ENCODE results near the gene S1PR2. TPM values are rescaled to one million over a fixed set of nuclear protein-coding genes. Genes with fewer than 3 reads are reported as not detected.
A peak's percentile ranks its signal among the peaks of the same experiment; 100 is the strongest.

S1PR2 gene, protein sequence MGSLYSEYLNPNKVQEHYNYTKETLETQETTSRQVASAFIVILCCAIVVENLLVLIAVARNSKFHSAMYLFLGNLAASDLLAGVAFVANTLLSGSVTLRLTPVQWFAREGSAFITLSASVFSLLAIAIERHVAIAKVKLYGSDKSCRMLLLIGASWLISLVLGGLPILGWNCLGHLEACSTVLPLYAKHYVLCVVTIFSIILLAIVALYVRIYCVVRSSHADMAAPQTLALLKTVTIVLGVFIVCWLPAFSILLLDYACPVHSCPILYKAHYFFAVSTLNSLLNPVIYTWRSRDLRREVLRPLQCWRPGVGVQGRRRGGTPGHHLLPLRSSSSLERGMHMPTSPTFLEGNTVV
- total RNA-seq: 10 to 100 TPM; 15.1 to 16.8 (median 15.9) TPM

DNA sequence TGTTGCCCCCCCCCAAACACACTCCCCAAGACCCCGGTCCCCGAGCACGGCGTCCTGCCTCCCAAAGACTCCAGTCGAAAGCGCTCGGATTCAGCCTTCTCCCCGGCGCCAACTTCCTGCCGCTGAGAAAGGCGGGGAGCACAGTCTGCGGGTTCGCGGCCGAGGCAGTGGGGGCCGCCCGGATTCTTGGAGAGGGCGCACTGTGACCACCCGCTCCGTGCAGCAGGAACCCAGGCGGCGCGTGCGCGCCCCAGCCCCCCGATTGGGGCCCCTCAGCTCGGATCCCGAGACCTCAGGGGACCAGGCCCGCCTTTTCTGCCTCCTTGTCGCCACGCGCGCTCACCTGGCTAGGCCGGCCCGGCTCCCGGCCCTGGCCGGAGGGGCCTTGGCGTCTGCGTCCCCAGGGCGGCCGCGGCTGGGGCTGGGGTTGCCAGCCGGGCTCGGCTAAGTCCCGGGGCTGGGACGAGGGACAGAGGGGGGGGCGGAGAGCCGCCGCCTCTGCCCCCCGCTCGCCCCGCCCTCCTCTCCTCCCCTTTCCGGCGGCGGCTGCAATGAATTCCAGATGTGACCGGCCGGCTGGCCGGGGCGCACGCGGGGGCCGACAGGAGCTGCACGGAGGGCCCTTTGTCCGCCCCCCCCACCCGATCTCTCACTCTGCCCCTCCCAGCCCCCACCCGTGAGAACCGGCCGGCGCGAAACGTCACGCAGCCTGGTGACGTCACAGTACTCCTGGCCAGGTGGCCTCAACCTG lies at the start of gene S1PR2:
S1PR2 (minus strand) TSS at position 471 of the 751 bp plus-strand sequence. CDS start 6,426 bp downstream, outside the sequence.
- peak; percentile 34 for ATAC-seq (ENCODE audit: low FRiP score)

DNA sequence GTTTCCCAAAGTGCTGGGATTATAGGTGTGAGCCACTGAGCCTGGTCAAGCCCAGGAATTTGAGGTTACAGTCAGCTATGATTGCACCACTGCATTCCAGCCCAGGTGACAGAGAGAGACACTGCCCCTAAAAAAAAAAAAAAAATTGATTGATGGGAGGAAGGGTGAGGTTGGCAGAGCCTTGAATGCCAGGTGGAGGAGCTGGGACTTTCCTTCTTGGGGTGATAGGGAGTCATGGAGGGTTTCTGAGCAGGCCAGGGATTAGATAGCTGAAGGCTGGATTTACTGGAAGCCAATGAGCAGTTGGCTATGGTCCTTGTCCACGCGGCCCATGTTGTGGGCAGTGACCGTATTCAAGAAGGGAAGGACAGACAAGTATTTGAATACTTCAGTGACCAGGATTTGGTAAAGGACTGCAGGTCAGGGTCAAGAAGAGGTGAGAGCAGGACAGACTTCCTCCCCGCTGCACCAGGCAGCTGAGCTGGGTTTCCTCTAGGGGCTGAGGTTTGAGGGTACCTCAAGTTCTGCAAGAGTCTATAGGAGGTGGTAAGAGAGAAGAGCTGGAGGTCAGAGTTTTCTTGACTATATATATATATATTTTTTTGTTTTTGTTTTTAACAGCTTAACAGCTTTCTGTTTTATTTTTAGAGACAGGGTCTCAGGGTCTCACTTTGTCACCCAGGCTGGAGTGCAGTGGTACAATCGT lies 48.8 kb upstream of the S1PR2 start:
- ATAC-seq (ENCODE audit: low FRiP score) (no peak), DNase-seq (ENCODE audit: low spot score) (no peak)
- TF ChIP-seq, protein P1, sequence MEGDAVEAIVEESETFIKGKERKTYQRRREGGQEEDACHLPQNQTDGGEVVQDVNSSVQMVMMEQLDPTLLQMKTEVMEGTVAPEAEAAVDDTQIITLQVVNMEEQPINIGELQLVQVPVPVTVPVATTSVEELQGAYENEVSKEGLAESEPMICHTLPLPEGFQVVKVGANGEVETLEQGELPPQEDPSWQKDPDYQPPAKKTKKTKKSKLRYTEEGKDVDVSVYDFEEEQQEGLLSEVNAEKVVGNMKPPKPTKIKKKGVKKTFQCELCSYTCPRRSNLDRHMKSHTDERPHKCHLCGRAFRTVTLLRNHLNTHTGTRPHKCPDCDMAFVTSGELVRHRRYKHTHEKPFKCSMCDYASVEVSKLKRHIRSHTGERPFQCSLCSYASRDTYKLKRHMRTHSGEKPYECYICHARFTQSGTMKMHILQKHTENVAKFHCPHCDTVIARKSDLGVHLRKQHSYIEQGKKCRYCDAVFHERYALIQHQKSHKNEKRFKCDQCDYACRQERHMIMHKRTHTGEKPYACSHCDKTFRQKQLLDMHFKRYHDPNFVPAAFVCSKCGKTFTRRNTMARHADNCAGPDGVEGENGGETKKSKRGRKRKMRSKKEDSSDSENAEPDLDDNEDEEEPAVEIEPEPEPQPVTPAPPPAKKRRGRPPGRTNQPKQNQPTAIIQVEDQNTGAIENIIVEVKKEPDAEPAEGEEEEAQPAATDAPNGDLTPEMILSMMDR (IDR thresholded peaks at IDR 0.05): no peak

More for the DNA sequence above, at the start of gene S1PR2:
- DNase-seq (ENCODE audit: low spot score): no peak
- TF ChIP-seq, protein P1 (IDR thresholded peaks at IDR 0.05): no peak

DNA sequence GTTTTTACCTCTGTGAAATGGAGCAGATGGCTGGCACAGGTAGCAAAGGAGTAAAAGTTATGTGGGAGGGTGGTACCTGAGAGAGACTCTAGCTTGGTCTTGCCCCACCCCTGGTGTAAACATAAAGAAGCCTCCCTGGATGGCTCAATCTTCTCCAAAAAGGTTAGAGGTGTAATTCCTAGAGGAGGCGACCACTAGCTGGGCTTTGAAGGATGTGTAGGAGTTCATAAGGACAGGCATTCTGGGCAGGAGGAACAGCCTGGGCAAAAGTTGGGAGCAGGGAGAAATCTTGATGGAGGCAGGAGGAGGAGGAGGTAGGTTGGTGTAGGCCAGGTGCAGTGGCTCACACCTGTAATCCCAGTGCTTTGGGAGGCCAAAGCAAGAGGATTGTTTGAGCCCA lies 47.8 kb upstream of the S1PR2 start:
- ATAC-seq (ENCODE audit: low FRiP score) (peak; percentile 21), DNase-seq (ENCODE audit: low spot score) (no peak)
- TF ChIP-seq, protein P1 (IDR thresholded peaks at IDR 0.05): no peak

DNA sequence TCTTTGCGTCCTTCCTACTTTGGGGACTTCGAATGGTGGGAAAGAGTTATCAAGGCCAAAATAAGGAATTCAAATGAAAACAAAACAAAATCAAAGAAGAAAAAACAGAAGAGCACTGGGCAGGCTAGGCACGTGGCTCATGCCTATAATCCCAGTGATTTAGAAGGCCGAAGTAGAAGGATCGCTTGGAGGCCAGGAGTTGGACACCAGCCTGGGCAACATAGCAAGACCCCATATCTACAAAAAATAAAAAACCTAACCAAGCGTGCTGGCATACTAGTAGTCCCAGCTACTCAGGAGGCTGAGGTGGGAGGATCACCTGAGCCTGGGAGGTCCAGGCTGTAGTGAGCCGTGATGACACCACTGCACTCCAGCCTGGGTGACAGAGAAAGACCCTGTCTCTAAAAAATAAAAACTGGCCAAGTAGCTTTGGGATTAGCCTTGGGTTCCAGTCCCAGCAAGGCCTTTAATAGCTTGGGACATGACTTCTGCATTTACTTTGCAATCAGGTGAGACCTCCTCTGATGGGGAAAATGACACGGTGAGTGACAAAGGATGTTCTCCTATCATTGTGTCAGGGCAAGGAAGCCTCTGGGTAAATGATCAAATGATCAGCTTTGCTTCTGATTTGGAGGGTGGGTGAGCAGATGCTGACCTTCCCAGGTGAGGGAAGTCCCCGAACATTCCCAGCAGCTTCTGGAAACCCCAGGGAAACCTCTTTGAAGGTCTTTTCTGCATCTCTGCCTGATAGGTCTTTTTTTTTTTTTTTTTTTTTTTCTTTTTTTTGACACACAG lies 46.9 kb upstream of the S1PR2 start:
- TF ChIP-seq, protein P1 (IDR thresholded peaks at IDR 0.05): no peak
- no peak for DNase-seq (ENCODE audit: low spot score)
- no peak for ATAC-seq (ENCODE audit: low FRiP score)

DNA sequence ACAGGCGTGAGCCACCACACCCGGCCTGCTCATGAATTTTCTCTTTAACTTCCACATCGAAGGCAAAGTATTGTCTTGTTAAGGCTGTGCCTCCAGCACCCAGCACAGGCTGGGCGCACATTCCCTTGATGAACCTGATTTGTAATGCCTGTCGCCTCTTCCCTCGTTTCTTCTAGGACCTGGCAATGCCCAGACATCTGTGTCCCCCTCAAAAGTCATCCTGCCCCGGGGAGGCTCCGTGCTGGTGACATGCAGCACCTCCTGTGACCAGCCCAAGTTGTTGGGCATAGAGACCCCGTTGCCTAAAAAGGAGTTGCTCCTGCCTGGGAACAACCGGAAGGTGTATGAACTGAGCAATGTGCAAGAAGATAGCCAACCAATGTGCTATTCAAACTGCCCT lies 43.5 kb upstream of the S1PR2 start:
- TF ChIP-seq, protein P1 (IDR thresholded peaks at IDR 0.05): no peak
- DNase-seq (ENCODE audit: low spot score): no peak

DNA sequence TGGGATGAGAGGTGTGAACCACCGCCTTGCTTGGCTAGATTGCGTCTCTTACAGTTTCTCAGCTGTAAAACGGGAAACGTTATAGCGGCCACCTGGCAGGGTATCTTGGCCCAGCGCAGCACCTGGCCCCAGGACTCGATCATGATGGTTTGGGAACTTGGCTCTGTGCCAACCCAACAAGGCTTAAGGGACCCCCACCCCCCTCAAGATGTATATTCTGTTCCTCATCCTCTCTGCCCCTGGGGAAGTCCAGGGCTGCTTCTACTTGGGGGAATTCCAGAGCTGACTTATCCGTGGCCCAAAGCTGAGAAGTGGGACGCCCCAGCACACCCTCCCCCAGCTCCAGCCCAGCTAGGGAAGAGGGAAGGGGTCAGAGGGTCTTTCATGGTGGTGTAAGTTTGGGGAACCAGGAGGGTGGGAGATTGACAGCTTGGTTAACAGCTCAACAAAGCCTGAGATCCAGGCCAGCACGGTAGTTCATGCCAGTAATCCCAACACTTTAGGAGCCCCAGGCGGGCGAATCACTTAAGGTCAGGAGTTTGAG lies 40.5 kb upstream of the S1PR2 start:
- ATAC-seq (ENCODE audit: low FRiP score) (peak; percentile 18), DNase-seq (ENCODE audit: low spot score) (no peak)
- TF ChIP-seq, protein P1 (IDR thresholded peaks at IDR 0.05): no peak

More for the DNA sequence above, 43.5 kb upstream of the S1PR2 start:
- ATAC-seq (ENCODE audit: low FRiP score): no peak
